HG03139 (cell line): ENCODE data around the gene GLIS1.

ENCODE experiments used
- ATAC-seq: cut with Tn5 transposase; IDR thresholded peaks from one replicate; pipeline ENCODE4 v1.9.1; 2021; ENCODE audit not compliant: unreplicated experiment

GLIS1 gene

DNA sequence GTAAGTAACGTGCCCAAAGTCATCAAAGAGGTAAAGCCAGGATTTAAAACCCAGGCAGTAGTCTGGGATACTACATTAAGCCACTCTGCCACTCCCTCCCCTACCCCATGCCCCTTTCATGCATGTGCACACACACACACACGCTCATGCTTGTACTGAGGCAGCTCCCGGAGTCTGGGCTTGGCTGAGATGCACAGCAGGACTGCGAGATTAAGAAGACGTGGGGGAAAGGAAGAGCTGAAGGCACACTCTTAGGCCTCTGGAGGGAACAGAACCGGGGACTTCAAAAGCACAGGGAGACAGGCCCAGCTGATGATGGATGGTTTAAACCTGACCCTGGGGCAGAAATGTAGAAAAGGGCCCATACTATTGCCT lies 98.3 kb downstream of the GLIS1 start:
- ATAC-seq, result no peak

DNA sequence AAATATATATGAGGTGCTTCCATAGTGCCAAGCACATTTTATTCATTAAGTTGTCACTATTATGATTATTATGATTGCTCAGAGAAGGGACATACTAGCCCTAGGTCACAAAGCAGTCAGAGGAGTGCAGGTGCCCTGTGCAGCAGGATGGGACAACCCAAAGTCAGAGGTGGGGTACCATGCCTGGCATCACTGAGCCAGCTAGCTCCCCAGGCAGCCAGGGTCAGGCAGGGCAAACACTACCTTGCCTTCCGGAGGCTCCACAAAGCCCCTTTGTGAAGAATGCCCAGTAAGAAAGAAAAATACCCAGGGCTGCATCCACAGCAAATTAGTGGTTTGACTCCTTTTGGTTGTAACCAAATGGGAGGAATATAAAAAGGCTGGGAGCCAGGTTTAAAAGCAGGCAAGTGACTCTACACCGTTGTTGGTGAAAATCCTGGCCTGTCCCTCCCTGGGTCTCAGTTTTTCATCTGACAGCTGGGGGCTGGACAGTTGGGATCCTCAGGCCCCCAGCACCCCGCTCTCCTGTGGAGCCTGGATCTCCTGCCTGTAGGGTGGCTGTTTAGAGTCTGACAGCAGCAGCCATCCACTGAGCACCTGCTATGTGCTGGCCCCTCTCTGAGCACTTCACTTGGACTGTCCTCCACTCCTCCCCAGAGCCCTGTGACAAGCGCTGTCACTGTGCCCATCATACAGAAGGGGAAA lies 98.8 kb downstream of the GLIS1 start:
- no peak for ATAC-seq

DNA sequence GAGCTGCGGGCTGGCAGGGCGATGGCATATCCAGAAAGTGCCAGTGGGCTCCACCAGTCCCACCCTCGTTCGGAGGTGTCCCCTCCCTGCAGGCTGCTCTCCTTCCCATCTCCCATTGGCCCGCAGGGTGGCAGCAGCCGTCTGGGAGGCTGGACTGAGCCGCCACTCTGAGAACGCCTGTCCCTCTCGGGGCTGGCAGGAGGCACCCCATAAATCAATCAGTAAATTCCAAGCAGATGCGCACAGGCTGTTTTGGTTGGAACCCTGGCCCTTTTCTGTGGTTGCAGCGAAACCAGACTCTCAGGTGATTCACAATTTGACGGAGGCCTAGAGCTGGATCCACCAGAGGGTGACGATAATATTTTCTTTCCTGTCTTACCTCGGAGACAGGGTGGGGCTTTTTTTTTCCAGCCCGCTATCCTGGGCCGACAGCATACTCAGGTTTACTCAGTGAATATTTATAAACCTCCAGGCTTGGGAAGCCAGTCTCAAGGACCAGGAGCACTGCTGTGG lies 99.7 kb downstream of the GLIS1 start:
- no peak for ATAC-seq

DNA sequence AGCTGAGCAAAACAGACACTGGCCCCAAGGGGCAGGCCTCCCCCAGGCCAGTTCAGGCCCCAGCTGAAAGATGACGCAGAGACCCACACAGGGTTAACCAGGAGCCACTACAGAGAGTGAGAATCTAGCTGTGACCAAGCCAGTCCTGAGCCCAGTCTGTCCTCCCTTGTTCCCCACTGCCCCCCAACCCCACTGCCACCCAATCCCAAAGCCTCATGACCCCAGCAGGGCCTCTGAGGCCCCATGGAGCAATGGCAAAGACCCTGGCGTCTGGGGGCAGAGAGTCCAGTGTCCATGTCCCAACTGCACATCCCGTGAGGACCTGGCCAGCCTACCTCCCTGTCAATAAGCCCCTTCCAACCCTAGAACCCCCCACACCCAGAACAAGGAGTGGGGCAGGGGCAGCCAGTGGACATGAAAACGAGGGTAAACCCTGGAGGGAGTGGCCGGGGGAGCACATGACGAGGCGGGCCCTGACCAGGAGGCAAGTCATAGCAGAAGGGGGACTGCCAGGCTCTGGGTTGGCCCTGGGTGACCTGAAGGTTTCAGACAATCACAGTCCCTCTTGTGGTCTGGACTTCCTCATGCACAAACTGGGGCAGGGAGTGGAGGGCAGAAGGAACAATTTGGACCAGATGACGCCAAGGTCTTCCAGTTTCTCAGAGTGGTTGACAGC lies 100.5 kb downstream of the GLIS1 start:
- no peak for ATAC-seq

DNA sequence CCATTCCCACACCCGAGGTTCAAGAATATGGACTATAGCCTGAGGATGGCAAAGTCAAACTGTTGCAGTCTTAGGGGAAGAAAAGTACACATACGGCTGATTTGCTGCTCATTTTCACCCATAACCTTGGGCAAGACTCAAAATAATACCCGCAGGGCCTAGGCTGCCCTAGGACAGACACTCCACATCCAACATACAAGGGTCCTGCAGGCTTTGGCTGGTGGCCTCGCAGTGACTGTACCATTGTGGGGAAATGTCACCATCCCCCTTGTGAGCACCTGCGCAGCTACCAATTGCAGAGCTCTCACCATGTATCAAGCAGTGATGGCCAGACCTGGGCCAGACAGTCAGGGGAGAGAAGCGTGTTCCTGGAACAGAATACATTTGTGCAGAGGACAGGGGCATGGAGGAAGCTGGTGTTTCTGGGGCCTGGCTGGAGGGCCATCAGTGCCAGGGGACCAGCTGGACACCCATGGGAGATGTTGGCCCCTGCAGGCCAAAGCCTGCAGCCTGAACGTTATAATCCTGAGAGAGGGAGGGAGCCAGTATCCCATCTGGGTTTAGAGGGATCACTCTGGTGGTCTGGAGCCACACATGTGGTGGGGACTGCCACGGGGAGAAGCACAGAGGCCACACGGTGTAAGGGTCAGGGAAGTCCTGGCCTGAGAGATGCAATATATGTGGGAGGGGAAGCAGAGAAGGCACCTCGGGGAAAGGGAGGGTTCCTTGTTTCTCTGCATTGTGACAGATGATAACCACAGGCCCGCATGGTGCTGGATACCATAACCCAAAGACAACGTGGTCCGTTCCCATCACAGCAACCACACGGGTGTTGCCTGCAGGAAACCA lies 101.2 kb downstream of the GLIS1 start:
- ATAC-seq, result no peak

DNA sequence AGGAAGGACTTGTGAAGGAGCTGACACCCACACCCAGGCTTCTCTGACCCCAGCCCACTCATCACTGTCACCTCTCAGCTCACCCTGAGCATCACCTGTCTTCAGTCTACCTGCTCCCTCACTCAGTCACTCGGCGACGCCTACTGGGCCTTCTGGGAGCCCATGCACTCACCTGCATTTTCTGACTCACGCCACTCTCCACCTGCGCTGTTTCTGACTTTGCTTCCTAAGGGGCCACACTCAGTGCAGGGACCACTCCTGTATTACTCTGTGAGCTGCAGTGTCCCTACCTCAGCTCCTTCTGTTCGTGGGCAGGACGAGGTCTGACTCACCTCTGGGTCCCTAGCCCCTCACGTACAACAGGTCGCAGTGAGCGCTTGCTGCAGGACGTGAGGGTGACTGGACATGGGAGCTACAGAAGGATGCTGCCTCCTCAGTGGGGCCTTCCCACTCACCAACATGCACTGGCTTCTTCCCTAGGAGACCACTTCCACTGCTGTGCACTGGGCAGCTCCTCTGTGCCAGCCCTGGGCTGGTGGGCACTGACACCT lies 102.3 kb downstream of the GLIS1 start:
- ATAC-seq, result no peak

DNA sequence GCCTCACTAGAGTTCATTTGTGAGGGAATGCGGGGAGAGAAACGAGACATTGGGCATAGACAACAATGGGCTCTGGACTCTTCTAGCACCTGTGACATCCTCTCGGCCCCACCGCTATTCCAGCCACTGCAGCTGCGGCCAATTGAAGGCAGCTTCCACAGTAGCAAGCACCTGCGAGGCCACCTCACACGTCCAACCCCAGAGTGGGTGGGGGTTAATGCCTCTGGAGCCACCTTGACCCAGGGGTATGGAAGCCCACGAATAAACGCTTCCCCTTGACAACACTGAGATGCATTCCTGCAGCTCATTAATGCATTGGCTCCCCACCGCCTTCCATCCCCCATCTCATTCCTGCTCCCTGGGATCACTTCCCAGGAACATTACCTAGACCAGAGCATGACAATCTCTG lies 104.4 kb downstream of the GLIS1 start:
- no peak for ATAC-seq

DNA sequence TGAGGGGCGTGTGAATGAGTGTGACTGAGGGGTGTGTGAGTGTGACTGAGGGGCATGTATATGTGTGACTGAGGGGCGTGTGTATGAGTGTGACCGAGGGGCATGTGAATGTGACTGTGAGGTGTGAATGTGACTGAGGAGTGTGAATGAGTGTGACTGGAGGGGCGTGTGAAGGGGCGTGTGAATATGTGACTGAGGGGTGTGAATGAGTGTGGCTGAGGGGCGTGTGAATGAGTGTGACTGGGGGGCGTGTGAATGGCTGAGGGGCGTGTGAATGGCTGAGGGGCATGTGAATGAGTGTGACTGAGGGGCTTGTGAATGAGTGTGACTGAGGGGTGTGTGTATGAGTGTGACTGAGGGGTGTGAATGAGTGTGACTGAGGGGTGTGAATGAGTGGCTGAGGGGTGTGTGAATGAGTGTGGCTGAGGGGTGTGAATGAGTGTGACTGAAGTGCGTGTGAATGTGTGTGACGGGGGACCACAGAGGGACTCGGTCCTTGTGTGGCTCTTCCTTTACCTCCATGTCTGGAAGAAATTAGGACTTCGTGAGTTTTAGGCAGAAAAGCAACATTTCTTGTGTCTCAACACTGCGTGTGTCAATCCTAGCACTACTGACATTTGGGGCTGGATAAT lies 105.8 kb downstream of the GLIS1 start:
- ATAC-seq, result no peak

DNA sequence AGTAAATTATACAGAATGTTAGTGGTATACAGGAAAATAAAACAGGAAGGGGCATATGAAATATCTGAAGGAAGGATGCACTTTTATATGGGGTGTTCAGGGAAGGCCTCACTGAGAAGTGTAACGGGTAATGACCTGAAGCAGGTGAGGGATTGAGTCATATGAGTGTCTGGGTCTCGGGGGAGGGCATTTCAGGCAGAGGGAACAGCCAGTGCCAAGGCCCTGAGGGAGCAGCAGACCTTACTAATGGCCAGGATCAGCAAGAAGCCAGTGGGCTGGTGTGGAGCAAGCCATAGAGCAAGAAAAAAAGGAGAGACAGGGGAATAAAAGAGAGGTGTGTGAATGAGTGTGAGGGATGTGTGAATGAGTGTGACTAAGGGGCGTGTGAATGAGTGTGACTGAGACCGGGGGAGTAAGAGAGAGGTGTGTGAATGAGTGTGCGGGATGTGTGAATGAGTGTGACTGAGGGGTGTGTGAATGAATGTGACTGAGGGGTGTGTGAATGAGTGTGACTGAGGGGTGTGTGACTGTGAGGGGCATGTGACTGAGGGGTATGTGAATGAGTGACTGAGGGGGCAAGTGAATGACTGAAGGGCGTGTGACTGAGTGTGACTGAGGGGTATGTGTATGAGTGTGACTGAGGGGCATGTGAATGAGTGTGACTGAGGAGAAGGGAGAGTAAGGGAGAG lies 107.2 kb downstream of the GLIS1 start:
- no peak for ATAC-seq

DNA sequence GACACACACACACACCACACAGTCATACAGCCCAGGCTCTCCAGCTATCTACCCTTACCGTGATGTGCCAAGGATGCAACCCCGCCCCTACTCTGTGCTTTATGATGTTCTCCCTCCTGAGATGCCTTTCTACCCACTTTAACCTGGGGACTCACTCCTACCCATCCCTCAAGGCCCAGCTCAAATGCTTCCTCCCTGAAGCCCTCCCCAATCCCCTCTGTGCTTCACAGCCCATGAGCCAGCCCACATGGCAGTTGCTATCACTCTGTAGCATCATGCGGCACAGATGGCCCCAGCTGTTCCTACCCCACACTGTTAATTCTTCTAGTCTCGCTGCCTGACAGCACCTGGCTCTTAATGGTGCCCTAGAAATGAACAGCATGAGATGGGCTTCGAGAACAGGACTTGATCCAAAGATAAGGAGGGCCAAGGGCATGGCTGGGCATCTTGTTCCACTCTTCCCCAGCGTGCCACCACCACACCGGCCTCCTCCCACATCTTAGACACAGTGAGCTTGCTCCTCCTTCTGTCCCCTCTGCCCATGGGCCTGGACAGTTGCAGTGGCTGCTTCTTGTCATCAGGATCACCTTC lies 109.8 kb downstream of the GLIS1 start:
- no peak for ATAC-seq

DNA sequence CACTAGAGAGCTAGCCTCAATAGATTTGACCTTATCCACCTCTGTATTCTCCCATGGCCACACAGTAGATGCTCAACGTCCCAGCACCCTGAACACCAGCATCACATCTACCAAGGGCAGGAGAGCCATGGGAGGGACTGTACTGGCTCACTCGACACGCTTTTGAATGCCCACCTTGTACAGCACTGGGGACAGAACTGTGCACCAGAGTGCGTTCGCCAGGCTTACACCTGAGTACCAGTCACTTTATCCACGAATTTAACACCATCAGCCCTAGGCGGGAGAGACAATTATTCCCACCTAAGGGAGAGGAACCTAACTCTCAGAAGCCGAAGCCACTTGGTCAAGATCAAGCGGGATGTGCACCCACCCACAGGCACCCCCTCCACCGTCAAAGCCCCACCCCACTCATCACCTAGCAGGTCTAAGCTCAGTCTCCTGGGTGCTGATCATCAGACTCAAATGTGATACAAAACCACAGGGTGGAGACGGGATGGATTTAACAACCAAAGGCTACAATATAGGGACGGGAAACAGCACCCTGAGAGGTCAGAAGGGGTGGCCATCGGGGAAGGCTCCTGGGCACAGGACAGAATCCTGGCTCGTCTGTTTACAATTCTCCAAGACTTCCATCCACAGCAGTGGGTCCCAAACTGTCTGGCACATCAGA lies 110.5 kb downstream of the GLIS1 start:
- no peak for ATAC-seq

DNA sequence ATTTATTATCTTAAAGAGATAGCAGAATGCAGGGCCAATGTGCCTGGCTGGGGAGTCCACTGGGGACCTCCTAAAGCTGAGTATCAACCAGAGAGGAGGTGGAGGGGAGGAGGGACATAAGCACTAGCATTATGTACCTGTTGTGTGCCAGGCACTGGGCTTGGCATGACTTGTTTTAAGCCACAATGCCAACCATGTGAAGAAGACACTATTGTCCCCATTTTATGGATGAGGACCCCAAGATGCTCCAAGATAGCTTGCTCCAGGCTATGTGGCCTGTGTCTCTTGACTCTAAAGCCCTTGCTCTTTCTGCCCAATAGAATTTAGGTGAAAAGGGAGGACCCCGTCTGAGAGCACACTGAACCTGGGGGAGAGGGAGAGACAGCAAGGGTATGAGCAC lies 111.3 kb downstream of the GLIS1 start:
- ATAC-seq, result no peak

DNA sequence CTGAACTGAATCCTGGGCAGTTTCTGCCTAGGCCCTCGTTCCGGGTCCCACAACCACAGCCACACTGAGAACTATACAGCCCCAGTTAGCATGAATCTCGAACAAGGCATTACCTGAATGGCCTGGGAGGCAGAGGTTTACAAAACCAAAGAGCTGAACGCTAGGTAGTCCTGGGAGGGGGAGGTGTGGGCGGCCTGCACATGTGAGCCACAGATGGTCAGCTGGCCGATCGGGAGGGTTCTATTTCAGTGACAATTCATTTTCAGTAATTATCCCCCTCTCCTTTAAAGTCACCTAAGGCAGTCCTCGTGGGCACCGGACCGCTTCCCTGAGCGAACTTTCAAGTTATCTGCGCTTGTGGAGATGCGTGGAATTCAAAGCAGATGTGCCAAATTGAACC lies 111.9 kb downstream of the GLIS1 start:
- no peak for ATAC-seq

DNA sequence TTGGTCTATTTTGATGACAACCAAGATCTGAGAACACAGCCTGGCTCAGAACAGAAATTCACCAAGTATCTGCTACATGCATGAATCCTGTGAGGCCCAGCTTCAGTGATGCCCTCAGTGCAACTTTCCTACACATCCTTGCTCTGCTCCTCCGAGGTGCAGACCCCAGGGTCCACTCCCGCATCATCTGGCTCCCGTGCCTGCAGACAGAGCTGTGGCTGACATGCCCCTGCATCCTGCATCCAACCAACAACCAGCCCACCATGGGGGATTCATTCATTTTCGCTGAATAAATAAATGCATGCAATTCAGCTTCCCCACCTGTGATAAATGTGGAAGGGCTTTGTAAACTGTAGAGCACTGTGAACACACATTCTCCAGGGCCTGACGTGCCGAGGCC lies 112.3 kb downstream of the GLIS1 start:
- ATAC-seq, result no peak

DNA sequence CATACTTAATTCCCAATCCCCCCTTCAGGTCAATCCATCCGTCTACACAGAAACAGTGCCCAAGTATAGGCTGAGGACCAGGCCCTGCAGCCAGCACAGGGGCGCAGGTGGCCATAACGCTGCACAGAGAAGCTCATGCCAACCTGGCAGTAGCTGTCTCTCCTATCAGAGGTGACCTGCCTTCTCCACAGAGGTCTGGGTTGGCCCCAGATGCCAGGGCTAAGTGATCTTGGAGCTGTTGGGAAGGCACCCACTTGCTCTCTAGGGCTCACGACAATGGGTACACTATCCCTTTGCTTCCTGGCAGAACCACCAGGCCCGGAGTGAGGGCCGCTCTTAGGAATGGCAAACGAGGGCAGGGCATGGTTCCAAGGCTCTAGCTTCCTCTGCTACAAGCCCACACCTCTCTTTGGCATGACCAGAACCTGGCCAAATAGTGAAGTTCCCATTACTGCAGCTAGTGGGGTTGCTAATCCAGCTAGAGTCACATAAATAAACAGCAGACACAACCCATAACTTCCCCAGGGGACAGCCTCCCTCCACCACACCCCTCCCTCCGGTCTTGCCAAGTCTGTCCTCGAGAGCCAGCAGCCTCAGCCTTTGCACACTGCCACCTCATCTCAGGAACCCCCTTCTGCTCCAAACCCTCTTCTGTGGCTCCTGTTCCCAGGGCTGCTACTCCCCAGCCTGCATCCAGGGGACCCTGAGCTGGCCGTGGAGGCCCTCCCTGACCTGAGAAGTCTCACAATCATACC lies 113.0 kb downstream of the GLIS1 start:
- ATAC-seq, result no peak

DNA sequence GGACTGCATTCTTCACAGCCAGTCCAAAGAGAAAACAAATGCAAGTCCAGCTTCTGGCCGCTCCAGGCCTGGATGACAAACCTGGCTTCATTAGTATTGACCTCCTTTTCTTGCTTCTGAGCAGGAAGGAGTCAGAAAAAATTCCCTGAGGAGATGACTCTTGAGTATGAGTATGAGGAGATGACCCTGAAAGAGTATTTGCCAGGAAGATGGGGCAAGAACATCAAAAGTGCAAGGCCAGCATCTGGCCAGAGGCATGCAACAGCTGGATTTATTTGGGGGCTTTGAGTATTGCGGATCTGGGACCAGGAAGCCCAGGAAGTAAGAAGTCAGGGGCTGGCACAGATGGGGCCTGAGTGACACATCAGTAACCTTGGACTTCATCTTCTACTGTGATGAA lies 113.9 kb downstream of the GLIS1 start:
- no peak for ATAC-seq

DNA sequence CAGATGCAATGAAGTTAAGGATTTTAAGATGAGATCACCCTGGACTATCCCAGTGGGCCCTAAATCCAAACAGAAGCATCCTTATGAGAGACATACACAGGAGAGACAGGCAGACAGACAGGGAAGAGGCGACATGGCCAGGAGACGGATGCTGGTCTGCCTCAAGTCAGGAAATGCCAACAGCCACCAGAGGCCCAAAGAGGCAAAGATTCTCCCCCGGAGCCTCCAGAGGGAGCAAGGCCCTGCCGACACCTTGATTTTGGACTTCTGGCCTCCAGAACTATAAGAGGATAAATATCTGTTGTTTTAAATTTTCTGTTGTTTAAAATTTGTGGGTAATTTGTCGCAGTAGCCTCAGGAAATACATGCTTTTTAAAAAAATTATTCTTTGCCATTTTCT lies 116.4 kb downstream of the GLIS1 start:
- ATAC-seq, result no peak

DNA sequence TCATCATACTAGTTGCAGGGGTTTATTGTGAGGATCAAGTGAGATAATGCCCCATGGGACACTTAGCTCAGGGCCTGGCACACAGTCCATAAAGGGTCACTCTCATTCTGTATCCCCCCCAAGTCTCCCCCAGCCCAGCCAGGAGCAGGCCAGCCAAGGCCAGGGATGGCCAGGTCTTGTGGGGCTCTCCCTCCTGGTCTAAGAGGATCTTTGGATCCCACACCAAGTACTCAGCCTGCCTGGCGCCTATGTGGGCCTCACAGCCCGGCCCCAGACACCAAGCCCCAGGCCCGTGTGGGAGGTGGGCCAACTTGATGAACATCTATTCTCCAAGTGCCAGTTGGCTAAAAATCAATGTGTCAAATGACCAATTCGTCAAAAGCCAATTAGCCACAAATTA lies 117.8 kb downstream of the GLIS1 start:
- ATAC-seq, result no peak
